NT2/D1 (cell line): Measurements from ENCODE around the gene AFM.
"Not testable (repeated sequence)": the region's sequence is repeated elsewhere in the genome, so short reads cannot be mapped to it uniquely, and the experiment has no call there.

Experiments used
- DNase-seq: peaks from one replicate; pipeline ENCODE4 v3.0.0-alpha.2; 2011; ENCODE audit warnings: low read depth, low spot score
- H3K27me3 ChIP-seq: 2 replicates; pipeline ENCODE4 v1.6.0; 2011; ENCODE audit warnings: mild to moderate bottlenecking; ENCODE audit not compliant: insufficient read length, insufficient read depth
- H3K36me3 ChIP-seq: 2 replicates; pipeline ENCODE4 v1.6.1; 2011; ENCODE audit warnings: mild to moderate bottlenecking, low read length, mixed read lengths; ENCODE audit not compliant: insufficient read depth, insufficient read length
- H3K4me1 ChIP-seq: 2 replicates; pipeline ENCODE4 v1.5.1; 2011; ENCODE audit not compliant: insufficient read depth, insufficient read length
- H3K4me3 ChIP-seq: 2 replicates; pipeline ENCODE4 v1.5.1; 2011; ENCODE audit warnings: low read depth; ENCODE audit not compliant: insufficient read length
- H3K9ac ChIP-seq: 2 replicates; pipeline ENCODE4 v1.6.0; 2011; ENCODE audit warnings: low read depth; ENCODE audit not compliant: insufficient read length
- H3K9me3 ChIP-seq: 2 replicates; pipeline ENCODE4 v1.5.1; 2011; ENCODE audit warnings: mild to moderate bottlenecking, low read length; ENCODE audit not compliant: insufficient read depth
- SUZ12 ChIP-seq: IDR thresholded peaks from 2 replicates; pipeline ENCODE4 v1.6.1; 2011; ENCODE audit not compliant: insufficient read length, insufficient read depth; ENCODE audit errors: extremely low read depth
- YY1 ChIP-seq: IDR thresholded peaks from 2 replicates; pipeline ENCODE4 v1.6.1; 2011; ENCODE audit not compliant: insufficient read length, insufficient read depth
- ZNF274 ChIP-seq: IDR thresholded peaks from 2 replicates; pipeline ENCODE4 v1.6.1; 2011; ENCODE audit warnings: mild to moderate bottlenecking, low read depth, low read length

Gene AFM

GRCh38 chr4:73533515-73534422 lies 52.2 kb downstream of the AFM start:
- no peaks in the 10 kb centered on the region for H3K36me3 ChIP-seq
- no peak for DNase-seq
- no peaks in the 10 kb centered on the region for H3K9me3 ChIP-seq
- TF ChIP-seq YY1 (no peak), ZNF274 (no peak), SUZ12 (no peak)
- H3K9ac ChIP-seq = no peak overlapping the region
- H3K27me3 ChIP-seq = no peaks in the 10 kb centered on the region
- no peak overlapping the region for H3K4me3 ChIP-seq
- H3K4me1 ChIP-seq = no peaks in the 10 kb centered on the region

GRCh38 chr4:73538162-73538561 lies 56.6 kb downstream of the AFM start:
- Histone ChIP-seq H3K9me3 (no peaks in the 10 kb centered on the region), H3K36me3 (no peaks in the 10 kb centered on the region), H3K27me3 (no peaks in the 10 kb centered on the region), H3K4me3 (no peak overlapping the region), H3K4me1 (no peaks in the 10 kb centered on the region), H3K9ac (no peak overlapping the region)
- no peak for DNase-seq
- TF ChIP-seq ZNF274 (no peak), SUZ12 (no peak), YY1 (no peak)

- H3K4me1 ChIP-seq = no peaks in the 10 kb centered on the region
- H3K36me3 ChIP-seq = no peaks in the 10 kb centered on the region
- no peak overlapping the region for H3K4me3 ChIP-seq
- no peak for DNase-seq
- TF ChIP-seq YY1 = no peak
- no peak for TF ChIP-seq SUZ12
- TF ChIP-seq ZNF274 = no peak
- no peaks in the 10 kb centered on the region for H3K9me3 ChIP-seq
- H3K9ac ChIP-seq = no peak overlapping the region
- H3K27me3 ChIP-seq = no peaks in the 10 kb centered on the region
These were observed 57.8 kb downstream of the AFM start for GRCh38 chr4:73539386-73539785.

- Histone ChIP-seq H3K9ac (no peak overlapping the region), H3K4me3 (no peak overlapping the region), H3K36me3 (no peaks in the 10 kb centered on the region), H3K4me1 (no peaks in the 10 kb centered on the region), H3K27me3 (no peaks in the 10 kb centered on the region), H3K9me3 (no peaks in the 10 kb centered on the region)
- DNase-seq = no peak
- TF ChIP-seq SUZ12 (no peak), YY1 (no peak), ZNF274 (no peak)
These were observed 59.3 kb downstream of the AFM start for GRCh38 chr4:73540826-73541225.

- TF ChIP-seq ZNF274 = no peak
- TF ChIP-seq SUZ12 = no peak
- TF ChIP-seq YY1 = no peak
- no peak overlapping the region for H3K4me3 ChIP-seq
- no peaks in the 10 kb centered on the region for H3K4me1 ChIP-seq
- no peak overlapping the region for H3K9ac ChIP-seq
- no peaks in the 10 kb centered on the region for H3K27me3 ChIP-seq
- H3K36me3 ChIP-seq = no peaks in the 10 kb centered on the region
- DNase-seq = no peak
- no peaks in the 10 kb centered on the region for H3K9me3 ChIP-seq
These were observed 59.7 kb downstream of the AFM start for GRCh38 chr4:73541251-73541650.

GRCh38 chr4:73544620-73545019 lies 63.1 kb downstream of the AFM start:
- H3K36me3 ChIP-seq = no peaks in the 10 kb centered on the region
- H3K9ac ChIP-seq = no peak overlapping the region
- H3K27me3 ChIP-seq = no peaks in the 10 kb centered on the region
- no peaks in the 10 kb centered on the region for H3K4me1 ChIP-seq
- H3K9me3 ChIP-seq = 0 out of 2 replicates have a peak, but pooled peaks cover 3% of the 10 kb centered on the region
- no peak for TF ChIP-seq ZNF274
- no peak for TF ChIP-seq SUZ12
- TF ChIP-seq YY1 = no peak
- DNase-seq = no peak
- no peak overlapping the region for H3K4me3 ChIP-seq

- not testable (repeated sequence) for H3K27me3 ChIP-seq, DNase-seq, H3K9ac ChIP-seq, H3K36me3 ChIP-seq, H3K4me1 ChIP-seq, H3K4me3 ChIP-seq, H3K9me3 ChIP-seq
These were observed 69.3 kb downstream of the AFM start for GRCh38 chr4:73550865-73551264.
